Brain microvascular endothelial cell (primary cell): ENCODE data around the gene SCN3A.

Experiments
- DNase-seq: peaks from one replicate; pipeline ENCODE4 v3.0.0-alpha.2; 2020
- H3K27ac ChIP-seq: fragments of 250-450 bp; sonication (Bioruptor Pico); 2 replicates; pipeline ENCODE4 v1.5.1; 2020; ENCODE audit warnings: mild to moderate bottlenecking, moderate library complexity
- H3K27me3 ChIP-seq: fragments of 250-450 bp; sonication (Bioruptor Pico); replicated peaks from 2 replicates; pipeline ENCODE4 v1.5.1; 2020; ENCODE audit warnings: mild to moderate bottlenecking
- H3K36me3 ChIP-seq: fragments of 250-450 bp; sonication (Bioruptor Pico); replicated peaks from 2 replicates; pipeline ENCODE4 v1.5.1; 2020; ENCODE audit warnings: mild to moderate bottlenecking
- H3K4me3 ChIP-seq: 2 replicates; pipeline ENCODE4 v1.5.1; 2011; ENCODE audit warnings: low read depth, mild to moderate bottlenecking, control low read depth, low read length, moderate library complexity
- in situ Hi-C: cut with HindIII; loops from 2 replicates; pipeline ENCODE4 v1.10.0; 2017; ENCODE audit warnings: low sequenced_read_pairs, low pct_ligation_motif_present
- TF ChIP-seq, protein P1 (sequence below): IDR thresholded peaks from 2 replicates; pipeline ENCODE4 v1.5.1; 2011; ENCODE audit warnings: low read depth, mild to moderate bottlenecking, moderate library complexity, low read length, control low read depth, inconsistent platforms; ENCODE audit errors: missing control alignments

The SCN3A gene

DNA sequence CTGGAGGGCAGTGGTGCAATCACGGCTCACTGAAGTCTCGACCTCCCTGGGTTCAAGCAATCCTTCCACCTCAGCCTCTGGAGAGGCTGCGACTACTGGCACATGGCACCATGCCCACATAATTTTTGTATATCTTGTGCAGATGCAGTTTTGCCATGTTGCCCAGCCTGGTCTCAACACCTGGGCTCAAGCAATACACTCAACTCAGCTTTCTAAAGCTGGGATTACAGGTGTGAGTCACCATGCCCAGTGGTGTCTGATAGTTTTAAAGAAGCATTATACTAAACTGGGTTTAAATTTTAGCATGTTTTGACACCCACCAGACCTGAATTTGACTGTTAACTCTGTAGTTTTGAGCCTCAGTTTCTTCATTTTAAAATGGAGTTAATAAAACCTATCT lies 139.1 kb downstream of the SCN3A start:
- DNase-seq, result no peak

DNA sequence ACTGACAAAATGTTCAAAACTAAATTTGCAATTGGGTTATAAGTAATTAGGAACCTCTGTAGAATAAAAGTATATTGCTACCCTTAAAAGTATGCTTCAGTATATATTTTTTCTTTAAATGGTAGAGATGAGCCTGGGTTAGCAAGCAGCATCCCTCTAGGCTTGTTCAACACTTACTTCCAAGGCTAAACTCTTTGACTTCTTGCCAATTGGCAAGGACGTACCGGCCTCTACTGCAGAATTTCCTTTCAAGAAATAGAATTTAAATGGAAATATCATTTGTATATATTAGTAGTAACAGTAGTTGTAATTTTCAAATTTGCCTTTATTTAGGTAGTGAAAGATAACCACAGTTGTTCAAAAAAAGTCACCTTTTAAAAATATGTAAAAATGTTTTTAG lies 143.4 kb downstream of the SCN3A start:
- H3K4me3 ChIP-seq, result no peak overlapping the region
- H3K27ac ChIP-seq, result no peak overlapping the region
- TF ChIP-seq, protein P1, sequence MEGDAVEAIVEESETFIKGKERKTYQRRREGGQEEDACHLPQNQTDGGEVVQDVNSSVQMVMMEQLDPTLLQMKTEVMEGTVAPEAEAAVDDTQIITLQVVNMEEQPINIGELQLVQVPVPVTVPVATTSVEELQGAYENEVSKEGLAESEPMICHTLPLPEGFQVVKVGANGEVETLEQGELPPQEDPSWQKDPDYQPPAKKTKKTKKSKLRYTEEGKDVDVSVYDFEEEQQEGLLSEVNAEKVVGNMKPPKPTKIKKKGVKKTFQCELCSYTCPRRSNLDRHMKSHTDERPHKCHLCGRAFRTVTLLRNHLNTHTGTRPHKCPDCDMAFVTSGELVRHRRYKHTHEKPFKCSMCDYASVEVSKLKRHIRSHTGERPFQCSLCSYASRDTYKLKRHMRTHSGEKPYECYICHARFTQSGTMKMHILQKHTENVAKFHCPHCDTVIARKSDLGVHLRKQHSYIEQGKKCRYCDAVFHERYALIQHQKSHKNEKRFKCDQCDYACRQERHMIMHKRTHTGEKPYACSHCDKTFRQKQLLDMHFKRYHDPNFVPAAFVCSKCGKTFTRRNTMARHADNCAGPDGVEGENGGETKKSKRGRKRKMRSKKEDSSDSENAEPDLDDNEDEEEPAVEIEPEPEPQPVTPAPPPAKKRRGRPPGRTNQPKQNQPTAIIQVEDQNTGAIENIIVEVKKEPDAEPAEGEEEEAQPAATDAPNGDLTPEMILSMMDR, result no peak
- no peaks in the 10 kb centered on the region for H3K27me3 ChIP-seq
- H3K36me3 ChIP-seq, result no peaks in the 10 kb centered on the region
- in situ Hi-C loops, result no loop called here
- no peak for DNase-seq

More for the DNA sequence above, 139.1 kb downstream of the SCN3A start:
- TF ChIP-seq, protein P1, result no peak
- Histone ChIP-seq H3K27ac (no peak overlapping the region), H3K27me3 (no peaks in the 10 kb centered on the region), H3K36me3 (no peaks in the 10 kb centered on the region), H3K4me3 (no peak overlapping the region)
- in situ Hi-C loops, result no loop called here

DNA sequence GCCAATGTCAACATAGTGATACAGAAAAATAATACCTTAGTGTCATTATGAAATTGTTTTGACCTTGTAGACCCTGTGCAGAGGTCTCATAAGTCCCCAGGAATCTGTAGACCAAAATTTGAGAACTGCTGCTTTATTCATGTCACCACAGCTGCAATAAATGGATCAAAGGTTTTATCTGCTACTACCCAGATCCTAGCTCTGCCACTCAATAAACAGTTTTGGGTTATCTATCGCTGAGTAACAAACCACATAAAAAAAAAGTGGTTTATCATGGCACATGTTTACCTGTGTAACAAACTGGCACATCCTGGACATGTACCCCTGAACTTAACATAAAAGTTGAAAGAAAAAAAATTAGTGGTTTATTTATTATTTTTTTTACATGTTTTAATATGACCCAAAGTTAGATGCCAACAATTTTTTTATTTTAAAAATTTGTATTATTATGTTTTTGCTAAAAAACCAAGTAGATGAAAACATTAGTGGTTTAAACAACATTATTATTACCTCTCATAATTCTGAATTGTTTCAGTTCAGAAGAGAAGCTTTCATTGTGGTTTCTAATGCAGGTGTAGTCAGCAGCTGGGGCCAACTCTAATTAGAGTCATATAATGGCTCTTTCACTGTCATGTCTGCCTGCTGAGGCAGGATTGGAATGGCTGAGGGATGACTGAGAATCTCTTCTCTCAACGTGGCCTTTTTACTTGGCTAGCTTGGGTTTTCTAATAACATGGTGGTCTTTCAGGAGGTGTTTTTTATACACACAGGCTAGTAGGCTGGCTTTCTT lies 145.2 kb downstream of the SCN3A start:
- H3K27me3 ChIP-seq, result no peaks in the 10 kb centered on the region
- H3K4me3 ChIP-seq, result no peak overlapping the region
- no peak for DNase-seq
- H3K27ac ChIP-seq, result no peak overlapping the region
- no peaks in the 10 kb centered on the region for H3K36me3 ChIP-seq
- in situ Hi-C loops, result no loop called here
- TF ChIP-seq, protein P1, result no peak

DNA sequence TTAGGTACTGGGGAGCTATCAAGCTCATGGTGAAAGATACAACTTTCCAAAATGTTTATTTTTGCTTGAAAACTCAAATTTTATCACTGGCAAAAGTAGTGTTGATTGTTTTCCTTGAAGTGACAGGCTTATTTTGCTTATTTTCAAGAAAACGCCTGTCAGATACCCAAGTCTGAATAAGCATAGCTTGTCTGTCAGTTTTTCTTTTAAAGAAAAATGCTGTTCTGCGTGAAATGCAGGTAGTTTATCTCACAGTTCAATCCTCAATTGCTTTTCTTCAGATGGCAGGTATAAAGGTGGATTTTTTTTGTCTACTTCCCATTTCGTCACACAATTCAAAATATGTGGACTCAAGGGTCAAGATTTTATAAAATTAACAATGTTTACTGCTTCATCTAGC lies 145.9 kb downstream of the SCN3A start:
- TF ChIP-seq, protein P1, result no peak
- no peaks in the 10 kb centered on the region for H3K36me3 ChIP-seq
- in situ Hi-C loops, result no loop called here
- H3K4me3 ChIP-seq, result no peak overlapping the region
- DNase-seq, result no peak
- H3K27me3 ChIP-seq, result no peaks in the 10 kb centered on the region
- H3K27ac ChIP-seq, result no peak overlapping the region

DNA sequence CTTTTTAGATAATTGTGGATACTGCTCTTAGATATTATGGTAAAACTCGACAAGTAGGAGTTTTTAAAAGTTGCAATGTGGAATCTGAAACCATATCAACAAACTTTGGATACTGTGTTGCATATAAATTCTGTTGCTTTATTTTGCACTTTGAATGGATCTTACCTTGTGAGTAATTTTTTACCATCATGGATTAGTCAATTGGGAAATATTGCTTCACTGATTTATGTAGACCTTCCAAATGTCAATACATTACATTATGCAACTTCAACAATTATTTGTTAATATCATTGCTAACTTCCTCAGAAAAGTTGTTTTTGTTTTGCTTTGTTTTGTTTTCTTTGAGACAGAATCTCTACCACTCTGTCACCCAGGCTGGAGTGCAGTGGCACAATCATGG lies 146.5 kb downstream of the SCN3A start:
- Histone ChIP-seq H3K4me3 (no peak overlapping the region), H3K36me3 (no peaks in the 10 kb centered on the region), H3K27ac (no peak overlapping the region), H3K27me3 (no peaks in the 10 kb centered on the region)
- DNase-seq, result no peak
- TF ChIP-seq, protein P1, result no peak
- in situ Hi-C loops, result no loop called here

DNA sequence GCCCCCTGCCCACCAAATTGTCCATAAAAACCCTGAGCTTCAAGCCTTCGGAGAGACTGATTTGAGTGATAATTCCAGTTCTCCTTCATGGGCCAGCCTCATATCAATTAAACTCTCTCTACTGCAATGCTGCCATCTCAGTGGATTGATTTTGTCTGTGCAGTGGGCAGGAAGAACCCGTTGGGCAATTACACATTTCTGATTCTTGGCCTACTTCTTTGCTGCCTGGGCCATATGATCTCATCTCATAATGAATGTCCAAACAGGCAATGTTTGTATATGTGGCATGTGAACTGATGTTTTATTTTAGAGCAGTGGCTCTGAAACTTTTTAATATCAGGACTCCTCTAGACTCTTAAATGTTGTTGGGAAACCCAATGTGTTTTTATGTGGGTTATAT lies 147.3 kb downstream of the SCN3A start:
- H3K27ac ChIP-seq, result no peak overlapping the region
- in situ Hi-C loops, result no loop called here

More for the DNA sequence above, 147.3 kb downstream of the SCN3A start:
- no peaks in the 10 kb centered on the region for H3K36me3 ChIP-seq
- no peaks in the 10 kb centered on the region for H3K27me3 ChIP-seq
- TF ChIP-seq, protein P1, result no peak
- DNase-seq, result no peak
- H3K4me3 ChIP-seq, result no peak overlapping the region
